Body of pancreas (tissue), 4 donors: ENCODE measurements around the gene TBX21.

ENCODE experiments used
- CTCF ChIP-seq, 7 experiments: fragments of 450-650 bp in 4 of 7; fragments of 200-600 bp in 3 of 7; sonication (generic) in 3 of 7; IDR thresholded peaks; one replicate each; pipeline ENCODE4 v1.5.1; 2016 to 2019; ENCODE audit warnings: antibody characterized with exemption in 7 of 7
- POLR2A ChIP-seq, 3 donors: fragments of 450-650 bp; IDR thresholded peaks; one replicate each; pipeline ENCODE4 v1.6.1; 2016; ENCODE audit warnings: antibody characterized with exemption in 3 of 3, mild to moderate bottlenecking in 2 of 3

- no peak for TF ChIP-seq CTCF (IDR thresholded peaks at IDR 0.05)
- no peak for TF ChIP-seq POLR2A (IDR thresholded peaks at IDR 0.05)
Observed at GRCh38 chr17:47714773-47715396, 18.2 kb upstream of the TBX21 start.
